8988T (cell line): ENCODE measurements around the gene SHROOM3.
"Not testable (repeated sequence)": the region's sequence is repeated elsewhere in the genome, so short reads cannot be mapped to it uniquely, and the experiment has no call there.

Source experiments
- DNase-seq: peaks from one replicate; pipeline ENCODE4 v3.0.0; 2011

SHROOM3 gene

GRCh38 chr4:76703123-76703490, 268.1 kb downstream of the SHROOM3 start:
- no peak for DNase-seq

DNA sequence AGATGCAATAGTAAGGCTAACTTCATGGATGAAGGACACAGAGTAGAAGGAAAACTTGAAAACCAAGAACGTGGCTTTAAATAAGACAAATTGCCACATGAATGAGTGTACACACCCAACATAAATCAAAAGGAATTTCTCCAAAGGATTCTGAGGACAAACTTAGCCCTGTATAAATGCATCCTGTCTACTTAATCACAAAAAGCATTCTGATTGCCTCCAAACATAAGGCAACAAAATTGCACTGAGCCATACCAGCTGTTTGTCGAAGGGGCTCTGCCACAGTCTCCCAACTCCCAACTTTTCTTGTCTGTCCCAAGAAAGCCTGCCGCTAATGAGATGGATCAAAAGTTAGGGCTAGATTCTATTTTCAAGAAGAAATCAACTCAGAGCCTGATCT, 268.6 kb downstream of the SHROOM3 start:
- no peak for DNase-seq

GRCh38 chr4:76704133-76704881, 269.3 kb downstream of the SHROOM3 start:
- no peak for DNase-seq

DNA sequence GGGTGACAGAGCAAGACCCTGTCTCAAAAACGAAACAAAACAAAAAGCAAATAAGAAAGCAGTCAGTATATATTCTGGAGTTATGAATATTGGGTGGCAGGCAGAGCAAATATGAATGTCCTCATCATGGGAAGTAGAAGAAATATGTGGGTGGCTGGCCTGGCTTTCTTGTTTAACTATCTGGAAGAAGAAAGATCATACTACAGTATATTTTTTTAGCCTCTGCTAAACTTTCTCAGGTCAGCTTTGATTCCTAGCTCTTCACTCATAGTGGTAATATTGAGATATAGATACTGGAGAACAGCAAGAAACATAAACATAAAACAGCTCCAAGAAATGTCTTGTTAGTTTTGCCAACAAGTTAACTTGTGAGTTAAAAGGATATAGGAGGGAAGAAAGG, 270.4 kb downstream of the SHROOM3 start:
- no peak for DNase-seq

GRCh38 chr4:76706581-76706980, 271.6 kb downstream of the SHROOM3 start:
- no peak for DNase-seq

- no peak for DNase-seq
These were observed 274.1 kb downstream of the SHROOM3 start for GRCh38 chr4:76708971-76709771.

DNA sequence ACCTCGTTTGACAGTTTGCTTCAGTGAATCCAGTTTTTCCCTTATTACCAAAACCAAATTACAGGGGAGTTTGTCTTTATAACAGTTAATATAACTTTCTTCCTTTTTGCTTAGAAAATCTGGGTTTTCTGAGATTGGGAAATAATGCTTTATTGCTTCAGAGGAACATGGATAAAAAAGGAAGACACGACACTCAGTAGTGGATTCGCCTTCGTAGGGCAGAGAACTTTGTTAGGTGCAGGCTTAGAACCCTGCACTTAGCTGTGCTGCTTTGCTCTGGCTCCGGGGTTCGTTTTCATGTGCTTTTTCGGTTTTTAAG, 274.7 kb downstream of the SHROOM3 start:
- no peak for DNase-seq

GRCh38 chr4:76712564-76712963, 277.5 kb downstream of the SHROOM3 start:
- no peak for DNase-seq

DNA sequence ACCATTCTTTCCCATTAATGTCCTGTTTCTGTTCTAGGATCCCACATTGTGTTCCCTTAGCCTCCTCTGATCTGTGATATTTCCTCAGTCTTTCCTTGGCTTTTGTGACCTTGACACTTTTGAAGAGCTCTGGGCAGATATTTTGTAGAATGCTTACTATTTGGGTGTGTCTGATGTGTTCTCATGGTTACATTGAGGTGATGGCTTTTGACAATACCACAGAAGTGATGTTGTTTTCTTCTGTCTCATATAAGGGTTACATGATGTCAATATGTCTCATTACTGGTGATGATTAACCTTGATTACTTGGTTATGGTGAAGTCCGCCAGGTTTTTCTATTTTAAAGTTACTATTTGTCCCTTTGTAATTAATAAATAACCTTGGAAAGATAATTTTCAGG, 279.2 kb downstream of the SHROOM3 start:
- DNase-seq: no peak

DNA sequence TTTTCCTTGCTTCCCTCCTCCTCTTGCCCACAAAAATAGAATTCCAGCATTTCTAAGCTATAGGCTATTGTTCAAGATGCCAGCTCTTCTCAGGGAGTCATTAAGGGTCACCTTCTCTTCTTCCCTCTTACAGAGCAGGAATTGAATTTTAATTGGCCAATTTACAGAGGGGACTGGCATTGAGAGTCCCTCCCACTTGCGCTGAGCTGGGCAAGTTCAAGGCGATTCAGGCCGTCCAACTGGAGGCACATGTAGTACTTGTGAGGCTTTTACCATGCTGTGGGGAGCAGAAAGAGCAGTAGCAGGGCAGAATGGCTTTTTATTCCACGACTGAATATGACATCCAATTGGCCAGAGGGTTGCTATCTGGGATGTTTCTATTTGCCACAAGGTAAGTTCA, 281.0 kb downstream of the SHROOM3 start:
- no peak for DNase-seq

- DNase-seq: no peak
These were observed 281.6 kb downstream of the SHROOM3 start for GRCh38 chr4:76716658-76717057.

- no peak for DNase-seq
These were observed 282.4 kb downstream of the SHROOM3 start for GRCh38 chr4:76717431-76717830.

DNA sequence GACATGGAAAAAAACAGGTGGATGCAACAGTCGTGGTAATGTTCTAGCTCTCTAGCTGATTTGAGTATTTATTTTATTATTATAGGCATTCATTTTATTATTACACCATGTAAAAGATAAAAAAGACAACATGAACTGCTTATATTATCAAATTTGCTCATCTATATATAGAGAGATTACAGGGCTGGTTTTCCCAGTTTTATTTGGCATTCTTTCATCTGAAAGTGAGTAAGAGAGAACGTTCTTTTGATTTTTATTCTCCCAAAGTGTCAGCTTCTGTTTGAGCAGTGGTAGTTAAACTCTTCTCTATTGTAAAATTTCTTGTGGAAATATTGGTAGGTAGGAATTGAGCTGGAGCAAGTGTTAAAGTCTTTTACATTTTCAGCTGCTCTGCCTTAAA, 283.0 kb downstream of the SHROOM3 start:
- DNase-seq: no peak

- no peak for DNase-seq
These were observed 283.8 kb downstream of the SHROOM3 start for GRCh38 chr4:76718831-76719230.

DNA sequence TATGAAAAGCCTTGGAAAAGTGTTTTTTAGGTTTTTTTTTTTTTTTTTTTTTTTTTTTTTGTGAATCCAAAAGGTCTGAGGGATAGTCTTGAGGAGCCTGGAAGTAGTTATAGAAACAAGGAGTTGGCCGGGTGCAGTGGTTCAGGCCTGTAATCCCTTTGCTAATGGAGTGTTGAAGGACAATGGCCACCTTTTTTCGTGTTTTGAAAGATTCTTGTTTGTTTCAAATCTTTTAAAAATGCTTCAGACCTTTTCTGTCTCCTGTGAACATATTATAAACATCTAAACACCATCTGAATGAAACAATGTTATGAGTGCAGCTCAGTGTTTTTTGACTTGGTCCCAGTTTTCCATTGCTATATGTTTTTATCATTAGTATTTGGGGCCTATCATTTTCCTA, 285.1 kb downstream of the SHROOM3 start:
- DNase-seq: no peak

GRCh38 chr4:76722146-76722545, 287.1 kb downstream of the SHROOM3 start:
- DNase-seq: not testable (repeated sequence)

DNA sequence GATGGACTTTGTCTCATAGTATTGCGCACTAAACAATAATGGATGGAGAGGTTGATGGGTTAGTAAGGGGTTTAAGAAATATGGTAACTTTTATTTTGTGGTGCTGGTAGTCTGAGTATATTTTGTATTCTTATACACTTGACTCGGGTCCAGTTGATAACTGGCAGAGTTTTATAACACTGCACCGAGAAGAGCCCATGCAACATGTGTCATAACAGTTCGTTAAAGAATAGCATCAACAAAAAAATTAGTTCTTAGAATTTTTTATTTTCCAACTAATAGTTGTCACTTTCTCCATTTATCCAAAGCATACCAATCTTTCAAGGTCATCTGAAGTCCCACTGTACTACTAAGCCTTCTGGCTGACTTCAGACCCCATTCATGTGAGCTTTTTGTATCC, 287.8 kb downstream of the SHROOM3 start:
- DNase-seq: no peak

- DNase-seq: no peak
These were observed 288.3 kb downstream of the SHROOM3 start for GRCh38 chr4:76723373-76723772.

DNA sequence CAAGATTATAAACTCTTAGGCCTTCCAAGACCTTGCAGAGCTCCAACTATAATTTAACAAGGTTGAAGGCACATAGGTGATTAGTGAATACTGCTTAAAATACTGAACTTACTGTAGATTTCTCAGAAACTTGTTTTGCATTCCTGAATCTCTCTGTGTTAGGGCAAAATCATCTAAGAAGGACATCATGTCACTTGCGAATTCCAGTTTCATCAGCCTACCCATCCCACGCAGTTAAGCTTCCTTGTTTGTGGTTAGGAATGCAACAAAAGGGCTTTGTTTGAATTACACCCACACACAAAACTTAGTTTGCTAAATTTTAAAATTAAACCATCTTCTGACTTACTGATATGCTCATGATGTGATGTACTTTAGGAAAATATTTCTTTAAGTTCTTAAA, 288.9 kb downstream of the SHROOM3 start:
- DNase-seq: no peak

DNA sequence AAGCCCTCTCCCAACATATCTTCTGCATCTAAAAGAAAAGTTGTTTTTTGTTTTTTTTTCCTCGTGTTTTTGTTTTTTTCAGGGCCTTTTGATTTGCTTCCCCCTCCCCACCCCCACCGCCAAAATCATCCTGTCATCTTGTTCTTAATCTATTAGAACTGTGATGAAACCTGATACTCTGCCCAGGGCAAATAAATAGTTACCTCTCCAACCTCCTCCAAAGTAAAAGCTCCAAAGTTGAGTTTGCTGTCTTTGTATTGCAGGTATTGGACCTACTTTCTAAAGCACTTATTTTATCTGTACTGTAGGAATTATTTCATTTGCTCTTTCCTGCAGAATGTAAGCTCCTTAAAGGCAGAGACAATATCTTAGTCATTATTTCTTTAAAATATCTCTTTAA, 290.0 kb downstream of the SHROOM3 start:
- DNase-seq: no peak

DNA sequence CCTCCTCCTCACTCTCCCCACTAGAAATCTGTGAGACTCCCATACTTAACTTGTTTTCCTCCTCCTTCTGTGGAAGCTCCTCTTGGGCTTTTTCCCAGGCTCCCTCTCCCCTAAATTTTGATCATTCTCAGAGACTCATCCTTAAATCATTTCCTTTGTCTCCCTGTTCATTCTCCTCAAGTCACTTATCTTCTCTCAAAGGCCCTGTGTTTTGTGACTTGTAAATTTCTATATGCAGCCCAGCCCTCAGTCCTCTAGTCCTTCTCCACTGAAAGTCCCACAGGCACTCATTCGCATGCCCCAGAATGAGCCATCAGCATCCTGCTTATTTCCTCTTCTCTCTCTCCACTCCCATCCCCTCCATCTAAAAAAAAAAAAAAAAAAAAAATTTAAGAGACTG, 291.1 kb downstream of the SHROOM3 start:
- no peak for DNase-seq

DNA sequence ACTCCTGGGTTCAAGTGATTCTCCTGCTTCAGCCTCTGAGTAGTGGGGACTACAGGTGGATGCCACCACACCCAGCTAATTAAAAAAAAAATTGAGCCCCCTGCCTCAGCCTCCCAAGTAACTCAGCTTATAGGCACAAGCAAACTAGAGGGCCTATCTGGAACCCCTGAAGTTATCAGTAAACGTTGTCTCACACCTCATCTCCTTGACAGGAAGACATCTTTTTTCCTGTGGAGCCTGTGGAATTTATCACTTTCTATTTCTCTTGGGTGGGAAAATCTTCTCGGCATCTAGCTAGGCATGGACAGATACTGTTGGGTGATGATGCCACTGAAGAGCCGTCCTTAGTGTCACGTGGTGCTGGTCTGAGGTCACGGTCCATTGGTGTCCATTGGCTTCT, 291.6 kb downstream of the SHROOM3 start:
- DNase-seq: no peak

DNA sequence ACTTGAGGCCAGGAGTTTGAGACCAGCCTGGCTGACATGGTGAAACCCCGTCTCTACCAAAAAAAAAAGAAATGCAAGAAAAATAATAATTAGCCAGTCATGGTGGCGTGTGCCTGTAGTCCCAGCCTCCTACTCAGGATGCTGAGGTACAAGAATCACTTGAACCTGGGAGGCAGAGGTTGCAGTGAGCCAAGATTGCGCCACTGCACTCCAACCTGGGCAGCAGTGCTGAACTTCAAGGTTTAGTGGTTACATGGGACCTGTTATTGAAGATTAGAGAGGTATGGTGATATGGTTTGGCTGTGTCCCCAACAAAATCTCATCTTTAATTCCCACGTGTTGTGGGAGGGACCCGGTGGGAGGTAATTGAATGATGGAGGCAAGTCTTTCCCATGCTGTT, 292.9 kb downstream of the SHROOM3 start:
- not testable (repeated sequence) for DNase-seq

DNA sequence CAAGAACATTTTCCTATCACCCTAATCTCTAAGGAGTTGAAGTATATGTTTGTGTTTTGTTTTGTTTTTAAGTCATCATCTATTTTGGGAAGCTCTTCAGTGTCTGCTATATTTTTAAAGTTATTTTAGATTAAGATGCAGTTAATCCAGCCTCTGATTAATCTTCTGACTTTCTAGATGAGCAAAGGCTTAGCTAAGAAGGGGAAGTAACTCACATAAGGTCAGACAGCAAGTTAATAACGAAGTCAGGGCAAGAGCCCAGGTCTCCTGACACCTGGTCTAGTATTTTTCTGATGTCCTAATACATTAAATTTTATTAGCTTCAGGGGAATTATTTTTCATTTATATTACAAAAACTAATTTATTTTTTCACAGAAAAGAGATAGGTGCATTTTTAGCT, 294.4 kb downstream of the SHROOM3 start:
- DNase-seq: no peak

DNA sequence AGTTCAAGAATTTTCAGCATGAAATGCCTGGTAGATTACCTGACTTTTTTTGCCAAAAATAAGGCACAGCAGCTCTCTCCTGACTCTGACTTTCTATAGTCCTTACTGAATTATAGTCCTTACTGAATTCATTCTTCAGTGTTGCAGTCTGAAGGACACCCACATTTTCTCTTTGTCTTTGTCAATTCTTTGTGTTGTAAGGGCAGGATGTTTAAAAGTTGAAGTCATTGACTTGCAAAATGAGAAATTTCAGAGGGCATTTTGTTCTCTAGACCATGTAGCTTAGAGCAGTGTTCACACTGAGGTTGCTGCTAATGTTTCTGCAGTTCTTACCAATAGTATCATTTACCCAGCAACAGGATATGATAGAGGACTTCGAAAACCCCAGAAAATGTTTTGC, 295.0 kb downstream of the SHROOM3 start:
- DNase-seq: no peak
